Keratinocyte (primary cell): ENCODE results near the gene ARMH3. TPM values are rescaled to one million over a fixed set of nuclear protein-coding genes. Genes with fewer than 3 reads are reported as not detected.

Source experiments
- DNase-seq: peaks from one replicate; pipeline ENCODE4 v3.0.0-alpha.2; 2011; ENCODE audit warnings: low read depth, missing footprints, low spot score
- FAIRE-seq: peaks from 2 replicates; lab custom pipeline; 2011; peaks lifted over from hg19 to GRCh38; lab: Jason Lieb, UNC
- H2AFZ ChIP-seq: 2 replicates; pipeline ENCODE4 v1.6.0; 2012; ENCODE audit warnings: low read length, control low read depth, inconsistent platforms; ENCODE audit not compliant: control insufficient read depth
- H3K27ac ChIP-seq: 2 replicates; pipeline ENCODE4 v1.5.1; 2011; ENCODE audit warnings: low read length; ENCODE audit not compliant: control insufficient read depth, insufficient read depth
- H3K27me3 ChIP-seq: 3 replicates; pipeline ENCODE4 v1.6.0; 2011; ENCODE audit warnings: low read length; ENCODE audit not compliant: control insufficient read depth, insufficient read depth; ENCODE audit errors: extremely low read depth
- H3K36me3 ChIP-seq, 2 experiments: 2 replicates in 1 of 2; 3 replicates in 1 of 2; pipeline ENCODE4 v1.5.1; 2011; ENCODE audit warnings: low read length in 2 of 2, mild to moderate bottlenecking in 1 of 2; ENCODE audit not compliant: control insufficient read depth in 2 of 2, insufficient read depth in 2 of 2; ENCODE audit errors: extremely low read depth in 1 of 2
- H3K4me1 ChIP-seq: 3 replicates; pipeline ENCODE4 v1.5.1; 2011; ENCODE audit warnings: low read length; ENCODE audit not compliant: control insufficient read depth, insufficient read depth; ENCODE audit errors: extremely low read depth
- H3K4me2 ChIP-seq: 3 replicates; pipeline ENCODE4 v1.6.0; 2011; ENCODE audit warnings: low read depth, low read length; ENCODE audit not compliant: control insufficient read depth, insufficient read depth; ENCODE audit errors: extremely low read depth
- H3K4me3 ChIP-seq, 3 experiments: fragments of 200-600 bp in 1 of 3; sonication (generic) in 1 of 3; 2 replicates in 2 of 3; 3 replicates in 1 of 3; pipeline ENCODE4 v1.5.1; 2011 to 2016; ENCODE audit warnings: low read length in 3 of 3, mild to moderate bottlenecking in 3 of 3, control low read depth in 2 of 3, inconsistent platforms in 1 of 3, low read depth in 1 of 3, mixed read lengths in 1 of 3, mixed run types in 1 of 3, moderate library complexity in 1 of 3; ENCODE audit not compliant: control insufficient read depth in 2 of 3, insufficient read depth in 2 of 3; ENCODE audit errors: extremely low read depth in 1 of 3
- H3K79me2 ChIP-seq: 2 replicates; pipeline ENCODE4 v1.6.0; 2012; ENCODE audit warnings: low read length; ENCODE audit not compliant: control insufficient read depth, insufficient read depth
- H3K9ac ChIP-seq: 3 replicates; pipeline ENCODE4 v1.6.0; 2011; ENCODE audit warnings: low read length; ENCODE audit not compliant: control insufficient read depth, insufficient read depth; ENCODE audit errors: extremely low read depth
- H3K9me1 ChIP-seq: 3 replicates; pipeline ENCODE4 v1.6.0; 2011; ENCODE audit warnings: low read length; ENCODE audit not compliant: control insufficient read depth, insufficient read depth; ENCODE audit errors: extremely low read depth
- H3K9me3 ChIP-seq: 2 replicates; pipeline ENCODE4 v1.5.1; 2012; ENCODE audit warnings: low read depth, low read length; ENCODE audit not compliant: control insufficient read depth
- H4K20me1 ChIP-seq: 3 replicates; pipeline ENCODE4 v1.6.0; 2011; ENCODE audit warnings: low read length; ENCODE audit not compliant: control insufficient read depth, insufficient read depth; ENCODE audit errors: extremely low read depth
- EZH2 ChIP-seq: IDR thresholded peaks from one replicate; pipeline ENCODE4 v1.6.1; 2012; ENCODE audit warnings: inconsistent platforms, mild to moderate bottlenecking, low read length, moderate library complexity
- dilution Hi-C: fragments of 300-500 bp; cut with MboI; formaldehyde crosslinking; loops from one replicate; pipeline ENCODE4 v1.7.0; 2020; ENCODE audit warnings: low sequenced_read_pairs; ENCODE audit not compliant: extremely low pct_ligation_motif_present
- polyA plus RNA-seq, 5 experiments: library from polyadenylated mRNA; depleted of rRNA in 3 of 5; stranded (reverse) in 3 of 5; stranded (forward) in 1 of 5; unstranded in 1 of 5; fragments of >200 nt; gene quantifications; 1 replicate in 1 of 5; 2 replicates in 3 of 5; 3 replicates in 1 of 5; pipeline versions ENCODE4 v1.2.1 to v1.2.3, GENCODE V29; 2011 to 2012; ENCODE audit warnings: missing spikeins in 2 of 5, low read depth in 1 of 5, low replicate concordance in 1 of 5
- TF ChIP-seq, protein P1 (sequence below), 3 experiments: IDR thresholded peaks in 1 of 3; conservative IDR thresholded peaks in 1 of 3; optimal IDR thresholded peaks in 1 of 3; 2 replicates in 2 of 3; 3 replicates in 1 of 3; pipeline versions ENCODE3 to v1.5.1; 2011; ENCODE audit warnings: low read length in 3 of 3, mild to moderate bottlenecking in 3 of 3, moderate library complexity in 2 of 3, control low read depth in 1 of 3, inconsistent platforms in 1 of 3; ENCODE audit not compliant: insufficient read depth in 2 of 3; ENCODE audit errors: extremely low read depth in 1 of 3

Gene ARMH3
- polyA plus RNA-seq, 1 donor (not counting 4 experiments of a cell fraction or from before 2014, with no cell fraction given) = 25.3 TPM

DNA sequence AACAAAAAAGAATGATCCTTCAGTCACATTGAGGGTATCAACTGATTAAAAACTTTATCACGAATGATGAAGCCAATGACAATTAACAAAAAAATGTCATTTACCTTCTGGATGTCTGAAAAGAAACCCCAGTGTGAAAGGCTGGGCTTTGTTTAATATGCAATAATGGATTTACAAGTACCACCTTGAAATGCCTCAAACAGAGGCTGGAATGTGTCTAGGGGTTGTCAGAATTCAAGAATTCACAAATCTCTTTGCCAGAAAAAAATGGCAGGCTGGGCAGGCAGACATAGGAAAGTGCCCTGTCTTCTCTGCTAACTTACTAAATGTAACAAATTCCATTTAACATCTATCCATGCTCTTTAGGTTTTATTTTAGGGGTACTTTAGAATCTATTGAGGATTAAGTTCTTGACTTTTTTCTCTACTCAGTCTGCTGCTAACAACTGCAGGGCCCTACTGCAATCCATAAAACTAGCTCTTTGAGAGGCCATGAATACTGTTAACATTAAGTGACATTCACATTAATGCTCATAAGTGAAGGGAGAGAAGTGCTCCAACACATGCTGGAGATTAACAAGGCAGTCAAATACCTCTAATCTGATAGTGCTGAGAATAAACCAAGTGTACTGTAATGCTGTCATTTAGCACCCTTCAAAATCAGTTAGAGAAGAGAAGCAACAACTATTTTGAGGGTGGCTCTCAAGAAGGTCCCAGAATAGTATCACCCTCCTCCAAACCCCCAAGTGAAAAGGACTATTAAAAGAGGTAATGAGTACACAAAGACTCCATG, 169.3 kb downstream of the ARMH3 start:
- H3K36me3 ChIP-seq = no peaks in the 10 kb centered on the region

DNA sequence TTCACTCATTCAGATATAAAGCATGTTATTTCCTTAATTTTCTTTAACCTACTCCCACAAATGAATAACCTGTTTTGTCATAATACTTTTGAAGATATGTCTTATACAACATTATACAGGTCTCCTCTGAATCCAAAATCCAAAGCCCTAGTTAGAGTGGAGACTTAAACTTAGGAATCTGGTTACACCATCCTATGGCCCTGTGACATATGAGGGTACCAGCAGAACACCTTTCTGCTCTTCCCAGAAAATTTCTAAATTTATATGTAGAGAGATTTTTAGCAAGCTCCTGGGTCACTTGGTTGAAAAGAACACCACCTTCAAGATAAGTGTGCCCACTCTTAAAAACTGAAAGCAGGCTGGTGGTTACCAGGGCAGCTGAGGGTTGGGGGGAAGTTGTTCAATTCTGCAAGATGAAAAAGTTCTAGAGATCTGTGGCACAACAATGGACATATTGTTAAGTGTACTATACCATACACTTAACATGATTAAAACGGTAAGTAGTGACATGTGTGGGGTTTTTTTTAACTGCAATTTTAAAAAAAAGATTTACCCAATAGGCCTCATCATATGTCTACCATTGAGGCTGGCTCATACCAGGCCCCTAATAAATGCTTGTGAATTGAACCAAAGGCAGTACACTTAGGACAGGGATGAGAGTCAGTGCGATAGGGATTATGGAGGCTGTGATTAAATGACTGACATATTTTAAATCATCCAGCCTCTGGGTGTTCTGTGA, 174.8 kb downstream of the ARMH3 start:
- Histone ChIP-seq H3K4me2 (no peak overlapping the region), H3K4me3 (no peak overlapping the region), H2AFZ (no peak overlapping the region), H4K20me1 (peaks cover 2% of the 10 kb centered on the region), H3K27me3 (no peaks in the 10 kb centered on the region), H3K9me1 (no peaks in the 10 kb centered on the region), H3K79me2 (no peaks in the 10 kb centered on the region), H3K36me3 (peaks cover 0 to 3% of the 10 kb centered on the region in 2 experiments), H3K4me1 (no peaks in the 10 kb centered on the region), H3K9me3 (no peaks in the 10 kb centered on the region), H3K27ac (no peak overlapping the region), H3K9ac (no peak overlapping the region)
- no peak for FAIRE-seq
- dilution Hi-C loops = loop anchor here (25.0 kb wide), 1 partner anchor 106 kb away; no protein-coding TSS in a partner anchor
- TF ChIP-seq EZH2 = no peak
- no peak for DNase-seq

More for the DNA sequence above, 169.3 kb downstream of the ARMH3 start:
- Histone ChIP-seq H3K4me1 (peaks cover 3% of the 10 kb centered on the region), H3K9me1 (no peaks in the 10 kb centered on the region), H3K27me3 (no peaks in the 10 kb centered on the region), H3K9me3 (no peaks in the 10 kb centered on the region), H4K20me1 (no peaks in the 10 kb centered on the region), H3K4me3 (no peak overlapping the region), H3K4me2 (no peak overlapping the region), H3K9ac (no peak overlapping the region), H3K27ac (no peak overlapping the region), H3K79me2 (no peaks in the 10 kb centered on the region), H2AFZ (no peak overlapping the region)
- DNase-seq (no peak), FAIRE-seq (no peak)
- TF ChIP-seq, protein P1, sequence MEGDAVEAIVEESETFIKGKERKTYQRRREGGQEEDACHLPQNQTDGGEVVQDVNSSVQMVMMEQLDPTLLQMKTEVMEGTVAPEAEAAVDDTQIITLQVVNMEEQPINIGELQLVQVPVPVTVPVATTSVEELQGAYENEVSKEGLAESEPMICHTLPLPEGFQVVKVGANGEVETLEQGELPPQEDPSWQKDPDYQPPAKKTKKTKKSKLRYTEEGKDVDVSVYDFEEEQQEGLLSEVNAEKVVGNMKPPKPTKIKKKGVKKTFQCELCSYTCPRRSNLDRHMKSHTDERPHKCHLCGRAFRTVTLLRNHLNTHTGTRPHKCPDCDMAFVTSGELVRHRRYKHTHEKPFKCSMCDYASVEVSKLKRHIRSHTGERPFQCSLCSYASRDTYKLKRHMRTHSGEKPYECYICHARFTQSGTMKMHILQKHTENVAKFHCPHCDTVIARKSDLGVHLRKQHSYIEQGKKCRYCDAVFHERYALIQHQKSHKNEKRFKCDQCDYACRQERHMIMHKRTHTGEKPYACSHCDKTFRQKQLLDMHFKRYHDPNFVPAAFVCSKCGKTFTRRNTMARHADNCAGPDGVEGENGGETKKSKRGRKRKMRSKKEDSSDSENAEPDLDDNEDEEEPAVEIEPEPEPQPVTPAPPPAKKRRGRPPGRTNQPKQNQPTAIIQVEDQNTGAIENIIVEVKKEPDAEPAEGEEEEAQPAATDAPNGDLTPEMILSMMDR (optimal IDR thresholded peaks at IDR 0.05 in 1 of 3, IDR thresholded peaks at IDR 0.05 in 1 of 3, conservative IDR thresholded peaks at IDR 0.05 in 1 of 3; ENCODE audit: extremely low read depth in 1 of 3, insufficient read depth in 2 of 3, low read length in 3 of 3) = no peak
- TF ChIP-seq EZH2 = no peak
- dilution Hi-C loops = loop anchor here (25.0 kb wide), 1 partner anchor 101 kb away; no protein-coding TSS in a partner anchor
